Measurements from ENCODE around the gene AHSA1. TPM values are rescaled to one million over a fixed set of nuclear protein-coding genes. Genes with fewer than 3 reads are reported as not detected.

The AHSA1 gene
- polyA plus RNA-seq, 1 donor = 109 TPM

- DNase-seq = no peak
Observed at GRCh38 chr14:77511486-77512162, 53.7 kb downstream of the AHSA1 start.

GRCh38 chr14:77516126-77516525 lies 58.2 kb downstream of the AHSA1 start:
- no peak for DNase-seq

Other genes with a start within 250 kb of the AHSA1 start
- not detected for gene NGB, start 186.9 kb upstream of the AHSA1 start, polyA plus RNA-seq (ENCODE audit: insufficient read length)
- gene POMT2, start 137.2 kb upstream of the AHSA1 start, polyA plus RNA-seq (ENCODE audit: insufficient read length) = 22.8 TPM
- 26.2 TPM for gene GSTZ1, start 137.1 kb upstream of the AHSA1 start, polyA plus RNA-seq (ENCODE audit: insufficient read length)
- 5.4 TPM for gene TMED8, start 81.0 kb upstream of the AHSA1 start, polyA plus RNA-seq (ENCODE audit: insufficient read length)
- gene SAMD15, start 80.7 kb upstream of the AHSA1 start, polyA plus RNA-seq (ENCODE audit: insufficient read length) = 0.35 TPM
- 0.48 TPM for gene NOXRED1, start 34.6 kb upstream of the AHSA1 start, polyA plus RNA-seq (ENCODE audit: insufficient read length)
- gene VIPAS39, start 492 bp upstream of the AHSA1 start, polyA plus RNA-seq (ENCODE audit: insufficient read length) = 22.7 TPM
- 0.10 TPM for gene ISM2, start 40.7 kb downstream of the AHSA1 start, polyA plus RNA-seq (ENCODE audit: insufficient read length)
- gene SPTLC2, start 158.5 kb downstream of the AHSA1 start, polyA plus RNA-seq (ENCODE audit: insufficient read length) = 20.3 TPM
- gene ALKBH1, start 249.9 kb downstream of the AHSA1 start, polyA plus RNA-seq (ENCODE audit: insufficient read length) = 13.3 TPM